ENCODE data around the gene GUCY2C.
A peak's percentile ranks its signal among the peaks of the same experiment; 100 is the strongest.

Gene GUCY2C

GRCh38 chr12:14577344-14577743 is 119.1 kb downstream of the GUCY2C start:
- Histone ChIP-seq H3K9me3 (ENCODE audit: insufficient read depth, low read length) (no peaks in the 10 kb centered on the region), H3K79me2 (ENCODE audit: insufficient read depth, low read length) (no peaks in the 10 kb centered on the region), H3K9ac (ENCODE audit: low read length) (no peak overlapping the region; the same call in 1 of the 2 replicates), H3K4me3 (ENCODE audit: insufficient read depth, low read length, poor library complexity, severe bottlenecking) (no peak overlapping the region), H3K4me2 (ENCODE audit: low read depth, low read length, poor library complexity, severe bottlenecking) (peak overlapping the region; percentile 47), H4K20me1 (ENCODE audit: low read depth, low read length) (no peaks in the 10 kb centered on the region), H3K27me3 (ENCODE audit: low read length) (no peaks in the 10 kb centered on the region), H3K36me3 (ENCODE audit: low read length) (no peaks in the 10 kb centered on the region), H3F3A (ENCODE audit: insufficient read depth) (peaks cover 13% of the 10 kb centered on the region), H2AFZ (ENCODE audit: low read depth, low read length, severe bottlenecking) (no peak overlapping the region), H3K27ac (ENCODE audit: low read depth, low read length) (peak overlapping the region; percentile 91), H3K9me2 (replicated peaks; ENCODE audit: insufficient read depth, low read length) (no peaks in the 10 kb centered on the region)
- no peak for TF ChIP-seq EZH2phosphoT487 (conservative IDR thresholded peaks at IDR 0.05; ENCODE audit: low read length)

- no peaks in the 10 kb centered on the region for H3K9me3 ChIP-seq (ENCODE audit: insufficient read depth, low read length)
- H3K4me3 ChIP-seq (ENCODE audit: insufficient read depth, low read length, poor library complexity, severe bottlenecking), result no peak overlapping the region
- peak overlapping the region; percentile 91 for H3K27ac ChIP-seq (ENCODE audit: low read depth, low read length)
- H3K4me2 ChIP-seq (ENCODE audit: low read depth, low read length, poor library complexity, severe bottlenecking), result peak overlapping the region; percentile 47
- H3K27me3 ChIP-seq (ENCODE audit: low read length), result no peaks in the 10 kb centered on the region
- H4K20me1 ChIP-seq (ENCODE audit: low read depth, low read length), result no peaks in the 10 kb centered on the region
- H2AFZ ChIP-seq (ENCODE audit: low read depth, low read length, severe bottlenecking), result no peak overlapping the region
- no peak overlapping the region; the same call in 1 of the 2 replicates for H3K9ac ChIP-seq (ENCODE audit: low read length)
- no peaks in the 10 kb centered on the region for H3K9me2 ChIP-seq (replicated peaks; ENCODE audit: insufficient read depth, low read length)
- H3K79me2 ChIP-seq (ENCODE audit: insufficient read depth, low read length), result no peaks in the 10 kb centered on the region
- peaks cover 13% of the 10 kb centered on the region for H3F3A ChIP-seq (ENCODE audit: insufficient read depth)
- TF ChIP-seq EZH2phosphoT487 (conservative IDR thresholded peaks at IDR 0.05; ENCODE audit: low read length), result no peak
- no peak for TF ChIP-seq CTCF (IDR thresholded peaks at IDR 0.05; ENCODE audit: insufficient read depth, low read length, poor library complexity, severe bottlenecking)
- H3K36me3 ChIP-seq (ENCODE audit: low read length), result no peaks in the 10 kb centered on the region
Measured at GRCh38 chr12:14576896-14577295, 119.5 kb downstream of the GUCY2C start.

- Histone ChIP-seq H3K27me3 (ENCODE audit: low read length) (no peaks in the 10 kb centered on the region), H3K4me3 (ENCODE audit: insufficient read depth, low read length, poor library complexity, severe bottlenecking) (no peak overlapping the region), H3K36me3 (ENCODE audit: low read length) (no peaks in the 10 kb centered on the region), H3K79me2 (ENCODE audit: insufficient read depth, low read length) (no peaks in the 10 kb centered on the region), H3K9me3 (ENCODE audit: insufficient read depth, low read length) (no peaks in the 10 kb centered on the region), H3K4me2 (ENCODE audit: low read depth, low read length, poor library complexity, severe bottlenecking) (no peak overlapping the region), H3K9me2 (replicated peaks; ENCODE audit: insufficient read depth, low read length) (no peaks in the 10 kb centered on the region), H3F3A (ENCODE audit: insufficient read depth) (peaks cover 13% of the 10 kb centered on the region), H3K9ac (ENCODE audit: low read length) (no peak overlapping the region), H2AFZ (ENCODE audit: low read depth, low read length, severe bottlenecking) (no peak overlapping the region), H4K20me1 (ENCODE audit: low read depth, low read length) (no peaks in the 10 kb centered on the region), H3K27ac (ENCODE audit: low read depth, low read length) (peak overlapping the region; percentile 91)
- TF ChIP-seq CTCF (IDR thresholded peaks at IDR 0.05; ENCODE audit: insufficient read depth, low read length, poor library complexity, severe bottlenecking) (no peak), EZH2phosphoT487 (conservative IDR thresholded peaks at IDR 0.05; ENCODE audit: low read length) (no peak)
Measured at GRCh38 chr12:14575585-14575984, 120.8 kb downstream of the GUCY2C start.

GRCh38 chr12:14573118-14573517 is 123.3 kb downstream of the GUCY2C start:
- no peaks in the 10 kb centered on the region for H3K36me3 ChIP-seq (ENCODE audit: low read length)
- no peaks in the 10 kb centered on the region for H3K9me2 ChIP-seq (replicated peaks; ENCODE audit: insufficient read depth, low read length)
- no peaks in the 10 kb centered on the region for H3K9me3 ChIP-seq (ENCODE audit: insufficient read depth, low read length)
- no peaks in the 10 kb centered on the region for H4K20me1 ChIP-seq (ENCODE audit: low read depth, low read length)
- H3K79me2 ChIP-seq (ENCODE audit: insufficient read depth, low read length), result no peaks in the 10 kb centered on the region
- no peak overlapping the region for H3K27ac ChIP-seq (ENCODE audit: low read depth, low read length)
- no peak overlapping the region for H3K4me3 ChIP-seq (ENCODE audit: insufficient read depth, low read length, poor library complexity, severe bottlenecking)
- H3K27me3 ChIP-seq (ENCODE audit: low read length), result no peaks in the 10 kb centered on the region
- H2AFZ ChIP-seq (ENCODE audit: low read depth, low read length, severe bottlenecking), result no peak overlapping the region
- H3K4me2 ChIP-seq (ENCODE audit: low read depth, low read length, poor library complexity, severe bottlenecking), result no peak overlapping the region
- peaks cover 13% of the 10 kb centered on the region for H3F3A ChIP-seq (ENCODE audit: insufficient read depth)
- TF ChIP-seq CTCF (IDR thresholded peaks at IDR 0.05; ENCODE audit: insufficient read depth, low read length, poor library complexity, severe bottlenecking), result no peak
- TF ChIP-seq EZH2phosphoT487 (conservative IDR thresholded peaks at IDR 0.05; ENCODE audit: low read length), result no peak
- H3K9ac ChIP-seq (ENCODE audit: low read length), result no peak overlapping the region

All from SU-DHL-6 (cell line).